Left cardiac atrium (tissue), 4 donors: ENCODE data around the gene ARHGAP45. TPM values are rescaled to one million over a fixed set of nuclear protein-coding genes. Genes with fewer than 3 reads are reported as not detected.
"Not testable (repeated sequence)": the region's sequence is repeated elsewhere in the genome, so short reads cannot be mapped to it uniquely, and the experiment has no call there.

Source experiments
- ATAC-seq, 2 donors: fragments of 200-7000 bp; cut with Tn5 transposase; one replicate each; pipeline ENCODE4 v1.9.1; 2020; ENCODE audit warnings: mild to moderate bottlenecking in 2 of 2, moderate library complexity in 2 of 2
- DNase-seq: peaks from one replicate; pipeline ENCODE4 v3.0.0-alpha.2; 2020
- intact Hi-C, 2 donors: fragments of 100-400 bp; cut with DNase I; formaldehyde crosslinking; loops; one replicate each; pipeline versions ENCODE4 v1.14.1 to v1.15.1; 2022 to 2023
- long read RNA-seq: library from polyadenylated mRNA; unstranded; transcript quantifications from one replicate; pipeline ENCODE4 v2.0.0, GENCODE V29; 2021
- total RNA-seq, 2 donors: library from RNA; stranded (reverse); fragmentation: NEBNext Ultra II Directional; extraction: Animal tissue kit (Norgen Biotek cat#: 25700); gene quantifications; one replicate each; pipeline ENCODE4 v1.2.1, GENCODE V29; 2021
- donor health status: DM: no; HTN: yes; CAD: no.
- donor health status: DM: no; HTN: yes; CAD: no; lungs with severe emphysema.
- donor health status: DM: yes; HTN: yes; CAD: no.
- donor health status: Dilated cardiomyopathy.

The ARHGAP45 gene
- 10 to 100 TPM; 10.6 to 12.6 TPM for total RNA-seq
- long read RNA-seq, full-length matches to known transcripts, result 1 of 4 reads
- long read RNA-seq, partial matches to known transcripts, result 2 of 4 reads
- long read RNA-seq, other reads (novel, unspliced or antisense), result 1 of 4 reads

DNA sequence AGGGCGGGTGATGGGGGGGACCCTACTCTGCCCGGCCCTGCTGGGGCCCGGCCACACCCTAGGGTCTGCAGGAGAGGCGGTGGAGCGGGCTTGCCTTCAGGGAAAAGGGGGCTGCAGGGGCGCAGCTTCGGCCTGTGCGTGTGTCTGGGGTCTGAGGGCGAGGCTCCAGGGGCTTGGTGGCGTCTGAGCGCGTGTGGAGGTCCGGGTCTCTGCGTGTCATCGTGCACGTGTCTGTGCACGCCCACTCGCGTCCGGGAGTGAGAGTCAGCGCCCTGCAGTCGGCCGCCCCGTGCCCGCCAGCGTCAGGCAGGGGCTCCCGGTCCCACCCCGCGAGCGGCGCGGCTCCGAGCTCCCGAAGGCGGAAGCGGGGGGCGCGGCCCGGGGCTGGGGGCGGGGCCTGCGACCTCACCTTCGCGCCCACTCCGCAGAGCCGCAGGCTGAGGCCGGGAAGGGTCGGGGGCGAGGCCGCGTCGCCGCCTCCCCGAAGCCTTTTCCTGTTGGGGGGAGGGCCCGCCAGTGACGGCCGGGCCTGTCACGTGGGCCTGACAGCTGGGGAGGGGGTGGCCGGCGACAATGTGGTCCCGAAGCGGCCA is at the start of gene ARHGAP45:
ARHGAP45 (plus strand) TSS at position 420 of the 593 bp plus-strand sequence. CDS start 239 bp downstream, outside the sequence.
- ATAC-seq, result peak; percentile 8 to 32
- intact Hi-C loops, result no loop called here
- peak; percentile 67 for DNase-seq

GRCh38 chr19:1017906-1018305 is 49.1 kb upstream of the ARHGAP45 start:
- intact Hi-C loops, result no loop called here
- DNase-seq (no peak), ATAC-seq (no peak)

DNA sequence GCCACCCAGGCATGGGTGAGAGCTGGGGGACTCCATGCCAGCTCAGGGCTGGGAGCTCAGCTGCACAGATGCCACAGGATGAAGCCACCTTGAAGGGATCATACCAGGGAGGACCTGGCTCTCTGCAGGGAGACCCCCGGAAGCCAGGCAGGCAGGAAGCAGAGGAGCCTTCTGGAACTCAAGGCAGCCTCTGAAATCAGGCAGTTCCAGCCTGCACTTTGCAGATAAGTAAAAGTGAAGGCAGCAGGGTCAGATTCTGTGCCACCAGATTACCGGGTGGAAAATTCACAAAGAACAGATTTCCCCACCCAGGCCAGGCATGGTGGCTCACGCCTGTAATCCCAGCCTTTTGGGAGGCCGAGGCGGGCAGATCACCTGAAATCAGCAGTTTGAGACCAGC is 48.6 kb upstream of the ARHGAP45 start:
- DNase-seq, result no peak
- ATAC-seq, result no peak
- intact Hi-C loops, result no loop called here

GRCh38 chr19:1018932-1019615 is 47.9 kb upstream of the ARHGAP45 start:
- ATAC-seq (no peak), DNase-seq (no peak)
- intact Hi-C loops, result no loop called here

DNA sequence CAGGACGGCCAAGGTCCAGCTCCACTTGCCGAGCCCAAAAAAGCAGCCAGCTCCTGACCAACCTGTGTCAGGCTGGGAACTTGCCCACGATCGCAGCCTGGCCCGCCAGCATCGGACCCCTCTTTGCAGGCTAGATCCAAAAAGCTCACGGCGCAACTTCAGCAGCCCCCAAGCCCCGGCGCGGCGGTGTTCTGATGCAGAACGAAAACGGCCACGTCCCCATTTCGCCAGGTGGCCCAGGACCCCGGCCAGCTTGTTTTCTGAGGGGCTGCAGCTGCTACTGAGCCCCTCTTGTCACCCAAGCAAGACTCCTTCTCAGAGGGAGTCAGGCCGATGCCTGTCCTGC is 47.4 kb upstream of the ARHGAP45 start:
- DNase-seq (no peak), ATAC-seq (no peak)
- intact Hi-C loops, result no loop called here

DNA sequence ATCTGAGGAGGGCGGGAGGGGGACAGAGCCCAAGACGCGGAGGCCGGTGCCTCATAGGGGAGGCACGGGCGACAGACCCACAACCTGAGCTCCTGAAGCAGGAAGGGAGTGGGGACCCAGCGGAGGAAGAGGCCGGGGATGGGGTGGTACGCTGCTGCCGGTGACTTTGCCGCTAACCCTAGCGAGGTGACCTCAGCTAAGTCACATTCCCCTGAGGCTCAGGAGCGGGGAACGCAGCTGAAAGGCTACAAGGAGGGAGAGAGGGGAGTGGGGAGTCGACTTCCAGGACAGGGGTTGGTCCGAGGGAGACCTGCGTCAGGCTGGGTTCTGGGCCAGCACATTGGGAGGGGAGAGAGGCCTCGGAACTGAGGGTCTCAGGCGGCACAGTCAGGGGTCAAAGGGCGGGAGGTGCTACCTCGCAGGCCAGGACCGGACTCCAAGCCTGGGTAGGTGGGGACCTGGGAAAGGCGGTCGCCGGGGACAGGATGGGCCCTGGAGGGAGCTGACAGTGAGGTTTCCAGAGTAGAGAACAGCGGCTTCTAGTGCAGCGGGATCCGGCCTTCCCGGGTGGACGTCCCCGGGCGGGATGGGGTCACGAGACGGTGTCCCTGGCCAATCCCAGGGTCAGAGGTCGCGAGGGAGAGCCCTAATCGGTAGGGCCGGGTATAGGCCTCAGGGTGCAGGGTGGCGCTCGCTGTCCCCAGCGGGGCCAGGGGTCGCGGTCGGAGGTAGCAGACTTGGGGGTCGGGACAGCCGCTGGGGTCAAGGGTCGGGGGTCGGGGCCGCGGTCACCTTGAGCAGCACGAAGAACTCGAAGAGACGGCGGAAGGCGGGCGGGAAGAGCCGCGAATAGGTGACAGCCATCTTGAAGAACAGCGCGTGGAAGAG is 46.7 kb upstream of the ARHGAP45 start:
- ATAC-seq, result no peak
- intact Hi-C loops, result no loop called here
- DNase-seq, result no peak

GRCh38 chr19:1020868-1021425 is 46.0 kb upstream of the ARHGAP45 start, which contains the start of gene TMEM259:
TMEM259 (minus strand) TSS chr19:1021123; CDS start chr19:1020996, 127 bp downstream.
- ATAC-seq (peak; percentile 94), DNase-seq (peak; percentile 97)
- intact Hi-C loops, result no loop called here

GRCh38 chr19:1023883-1024188 is 43.1 kb upstream of the ARHGAP45 start:
- DNase-seq, ATAC-seq, intact Hi-C loops: not testable (repeated sequence)

- intact Hi-C loops, result loop anchor here in 1 of 2 donors (5.0 kb wide), 1 partner anchor 77 kb away; the partner anchor contains the start of gene GPX4
- not testable (repeated sequence) for ATAC-seq, DNase-seq
These were observed 41.9 kb upstream of the ARHGAP45 start for GRCh38 chr19:1025080-1025479.

DNA sequence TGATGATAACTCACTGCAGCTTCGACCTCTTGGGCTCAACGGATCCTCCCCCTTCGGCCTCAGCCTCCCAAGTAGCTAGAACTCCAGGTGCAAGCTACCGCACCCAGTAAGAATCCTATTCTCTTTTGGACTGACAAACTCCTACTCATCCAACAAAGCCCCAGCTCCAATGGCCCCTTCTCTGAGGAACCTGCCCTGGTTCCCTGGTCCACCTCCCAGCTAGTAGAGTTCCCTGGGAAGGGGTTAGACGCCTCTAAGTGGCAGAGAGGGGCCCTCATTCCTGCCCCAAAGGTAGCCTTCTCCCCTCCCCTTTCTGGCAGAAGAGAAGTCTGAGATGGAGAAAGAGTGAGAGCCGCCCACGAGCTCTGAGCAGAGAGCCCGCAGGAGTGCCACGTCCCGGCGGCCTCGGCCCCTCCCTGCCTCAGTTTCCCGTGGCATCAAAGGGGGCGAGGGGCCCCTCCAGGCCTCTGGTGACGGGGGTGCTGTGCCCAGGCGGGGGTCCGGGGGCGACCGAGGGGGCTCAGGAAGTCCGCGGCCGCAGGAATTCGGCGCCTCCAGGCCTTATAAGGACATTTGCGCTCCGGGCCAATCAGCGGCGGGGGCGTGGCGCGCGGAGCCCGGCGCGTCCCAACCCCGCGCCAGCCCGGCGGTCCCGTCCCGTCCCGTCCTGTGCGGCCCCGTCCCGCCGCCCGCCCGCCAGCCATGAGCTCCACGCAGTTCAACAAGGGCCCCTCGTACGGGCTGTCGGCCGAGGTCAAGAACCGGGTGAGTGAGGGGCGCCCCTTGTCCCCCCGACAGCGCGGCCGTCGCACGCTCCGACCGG is 40.8 kb upstream of the ARHGAP45 start, which contains the start of gene CNN2:
CNN2 (plus strand) TSS at position 649 of the 823 bp plus-strand sequence; CDS start at position 703, 54 bp downstream.
- DNase-seq (peak; percentile 87), ATAC-seq (peak; percentile 84 to 85)
- intact Hi-C loops, result loop anchor here in 1 of 2 donors (5.0 kb wide), 1 partner anchor 76 kb away; the partner anchor contains the start of gene GPX4

GRCh38 chr19:1026783-1027649 is 40.0 kb upstream of the ARHGAP45 start:
- ATAC-seq, result peak; percentile 6 to 7
- intact Hi-C loops, result loop anchor here in 1 of 2 donors (5.0 kb wide), 1 partner anchor 75 kb away; the partner anchor contains the start of gene GPX4
- no peak for DNase-seq

DNA sequence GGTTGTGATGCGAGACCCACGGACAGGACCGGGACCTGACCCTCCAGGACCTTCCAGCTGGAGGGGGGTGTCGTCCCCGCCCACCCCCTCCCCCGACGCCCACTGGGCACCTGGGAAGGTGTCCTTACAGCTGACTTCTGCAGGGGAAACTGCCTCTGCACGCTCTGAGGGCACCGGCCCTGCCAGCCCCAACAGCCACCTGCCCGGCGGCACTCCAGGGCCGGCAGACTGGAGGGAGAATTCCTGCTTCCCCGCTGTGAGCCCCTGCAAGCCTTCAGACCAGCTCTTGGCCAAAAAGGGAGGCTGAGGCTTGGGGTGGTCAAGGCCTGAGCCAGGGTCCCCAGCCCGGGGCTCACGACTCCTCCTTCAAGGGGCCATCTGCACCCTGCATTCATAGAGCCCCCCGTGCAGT is 39.3 kb upstream of the ARHGAP45 start:
- intact Hi-C loops, result loop anchor here in 1 of 2 donors (5.0 kb wide), 1 partner anchor 75 kb away; the partner anchor contains the start of gene GPX4
- DNase-seq, result no peak
- peak; percentile 4 for ATAC-seq

GRCh38 chr19:1028062-1028926 is 38.7 kb upstream of the ARHGAP45 start:
- intact Hi-C loops, result loop anchor here in 1 of 2 donors (5.0 kb wide), 1 partner anchor 74 kb away; the partner anchor contains the start of gene GPX4
- peak; percentile 54 to 59 for ATAC-seq

DNA sequence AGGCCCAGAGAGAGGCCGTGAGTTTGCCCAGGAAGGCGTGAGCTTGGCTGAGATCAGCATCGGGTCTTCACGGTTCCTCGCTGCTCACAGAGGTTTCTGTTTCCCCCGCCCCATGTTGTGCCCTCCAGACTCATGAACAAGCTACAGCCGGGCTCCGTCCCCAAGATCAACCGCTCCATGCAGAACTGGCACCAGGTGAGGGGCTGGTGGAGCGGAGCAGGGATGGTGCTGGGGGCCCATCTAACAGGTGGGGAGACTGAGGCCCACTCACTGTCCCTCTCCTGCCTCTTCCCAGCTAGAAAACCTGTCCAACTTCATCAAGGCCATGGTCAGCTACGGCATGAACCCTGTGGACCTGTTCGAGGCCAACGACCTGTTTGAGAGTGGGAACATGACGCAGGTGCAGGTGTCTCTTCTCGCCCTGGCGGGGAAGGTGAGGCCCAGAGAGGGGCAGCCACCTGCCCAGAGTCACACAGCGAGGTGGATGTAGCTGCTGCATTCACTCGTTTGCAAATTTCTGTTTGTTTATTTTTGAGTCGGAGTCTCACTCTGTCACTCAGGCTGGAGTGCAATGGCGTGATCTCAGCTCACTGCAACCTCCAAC is 34.6 kb upstream of the ARHGAP45 start:
- intact Hi-C loops, result no loop called here
- DNase-seq, result no peak
- no peak for ATAC-seq

More at GRCh38 chr19:1028062-1028926, 38.7 kb upstream of the ARHGAP45 start:
- DNase-seq, result peak; percentile 77

GRCh38 chr19:1035998-1036621 is 30.9 kb upstream of the ARHGAP45 start:
- peak; percentile 22 for DNase-seq
- no peak for ATAC-seq
- intact Hi-C loops, result no loop called here
